HG03469 (cell line): Measurements from ENCODE around the gene RASA4B.
"Not testable (repeated sequence)": the region's sequence is repeated elsewhere in the genome, so short reads cannot be mapped to it uniquely, and the experiment has no call there.

Experiments used
- ATAC-seq: cut with Tn5 transposase; IDR thresholded peaks from one replicate; pipeline ENCODE4 v1.9.1; 2021; ENCODE audit warnings: mild to moderate bottlenecking, moderate library complexity, moderate number of reproducible peaks; ENCODE audit not compliant: unreplicated experiment

Gene RASA4B

GRCh38 chr7:102512642-102513221, 4.8 kb downstream of the RASA4B start:
- not testable (repeated sequence) for ATAC-seq

GRCh38 chr7:102511860-102512522, 5.6 kb downstream of the RASA4B start:
- peak; percentile 25 for ATAC-seq

DNA sequence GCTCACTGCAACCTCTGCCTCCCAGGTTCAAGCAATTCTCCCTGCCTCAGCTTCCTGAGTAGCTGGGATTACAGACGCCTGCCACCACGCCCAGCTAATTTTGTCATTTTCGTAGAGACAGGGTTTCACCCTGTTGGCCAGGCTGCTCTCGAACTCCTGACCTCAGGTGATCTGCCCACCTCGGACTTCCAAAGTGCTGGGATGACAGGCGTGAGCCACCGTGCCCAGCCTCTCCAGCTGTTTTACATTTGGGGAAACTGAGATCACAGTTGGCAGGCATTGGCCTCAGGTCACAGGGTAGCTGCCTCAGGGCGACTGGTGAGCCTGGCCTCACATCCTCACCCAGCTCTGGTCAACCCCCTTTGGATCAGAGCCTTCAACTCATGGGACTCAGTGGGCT, 7.0 kb downstream of the RASA4B start:
- not testable (repeated sequence) for ATAC-seq

- not testable (repeated sequence) for ATAC-seq
Observed at GRCh38 chr7:102507410-102508088, 10.0 kb downstream of the RASA4B start.

GRCh38 chr7:102505298-102506185, 12.0 kb downstream of the RASA4B start:
- ATAC-seq: not testable (repeated sequence)

DNA sequence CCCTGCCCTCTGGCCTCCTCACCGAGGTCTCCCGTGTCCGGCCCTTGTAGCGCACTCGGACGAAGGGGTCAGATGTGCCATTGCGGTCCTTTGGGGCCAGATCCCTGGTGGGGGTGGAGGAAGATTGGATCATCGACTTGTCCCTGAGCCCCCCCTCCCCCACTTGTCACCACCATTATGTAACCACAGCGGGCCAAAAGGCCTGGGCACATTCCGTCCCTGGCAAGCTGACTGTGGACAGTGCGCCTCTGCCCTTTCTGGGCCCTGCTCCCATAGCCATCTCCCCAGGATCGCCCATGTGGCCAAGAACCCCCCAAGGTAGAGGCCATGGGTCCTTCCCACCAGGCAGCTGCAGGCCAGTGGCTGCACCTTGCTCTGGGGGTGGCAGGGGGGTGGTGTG, 14.4 kb downstream of the RASA4B start:
- ATAC-seq: not testable (repeated sequence)

DNA sequence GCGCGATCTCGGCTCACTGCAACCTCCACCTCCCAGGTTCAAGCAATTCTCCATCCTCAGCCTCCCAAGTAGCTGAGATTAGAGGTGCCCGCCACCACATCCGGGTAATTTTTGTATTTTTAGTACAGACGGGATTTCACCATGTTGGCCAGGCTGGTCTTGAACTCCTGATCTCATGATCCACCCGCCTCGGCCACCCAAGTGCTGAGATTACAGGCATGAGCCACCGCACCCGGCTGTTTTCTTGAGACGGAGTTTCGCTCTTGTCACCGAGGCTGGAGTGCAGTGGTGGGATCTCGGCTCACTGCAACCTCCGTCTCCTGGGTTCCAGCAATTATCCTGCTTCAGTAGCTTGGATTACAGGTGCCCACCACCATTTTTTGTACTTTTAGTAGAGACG, 19.3 kb downstream of the RASA4B start:
- ATAC-seq: not testable (repeated sequence)

DNA sequence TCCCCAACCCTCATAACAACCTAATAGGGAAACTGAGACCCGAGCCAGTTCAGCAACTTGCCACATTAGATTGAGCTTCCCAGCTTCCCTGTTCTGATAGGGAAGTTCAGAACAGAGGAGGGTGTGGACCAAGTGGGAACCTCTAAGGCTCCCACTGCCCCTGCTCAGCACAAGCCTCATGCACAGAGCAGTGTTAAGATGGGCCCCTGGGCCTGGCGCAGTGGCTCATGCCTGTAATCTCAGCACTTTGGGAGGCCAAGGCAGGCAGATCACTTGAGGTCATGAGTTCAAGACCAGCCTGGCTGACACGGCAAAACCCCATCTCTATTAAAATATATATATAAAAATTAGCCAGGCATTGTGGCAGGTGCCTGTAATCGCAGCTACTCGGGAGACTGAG, 20.3 kb downstream of the RASA4B start:
- not testable (repeated sequence) for ATAC-seq

- not testable (repeated sequence) for ATAC-seq
Observed at GRCh38 chr7:102496861-102497260, 20.7 kb downstream of the RASA4B start.

- ATAC-seq: peak; percentile 69
Observed at GRCh38 chr7:102494473-102495149, 23.0 kb downstream of the RASA4B start.

DNA sequence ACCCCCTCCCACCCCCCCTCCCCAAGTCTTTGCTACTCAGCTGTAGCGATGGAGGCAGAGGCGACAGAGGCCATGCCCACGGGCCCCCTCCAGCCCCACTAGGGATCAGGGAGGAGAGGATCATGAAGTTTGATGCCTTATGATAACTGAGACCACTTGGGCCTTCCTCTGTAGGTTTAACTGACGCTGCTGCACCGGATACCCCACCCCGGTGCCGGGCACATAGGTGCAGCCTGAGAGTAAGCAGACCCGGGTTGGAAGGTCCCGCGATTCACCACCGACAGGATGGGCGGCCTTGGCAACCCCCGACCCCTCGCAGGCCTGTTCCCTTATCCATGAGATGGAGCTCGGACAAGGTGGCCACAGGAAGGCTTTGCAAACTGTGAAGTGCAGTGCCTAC, 23.6 kb downstream of the RASA4B start:
- not testable (repeated sequence) for ATAC-seq

GRCh38 chr7:102493220-102493935, 24.2 kb downstream of the RASA4B start:
- ATAC-seq: not testable (repeated sequence)

- peak; percentile 32 for ATAC-seq
Observed at GRCh38 chr7:102490529-102491075, 27.0 kb downstream of the RASA4B start.

DNA sequence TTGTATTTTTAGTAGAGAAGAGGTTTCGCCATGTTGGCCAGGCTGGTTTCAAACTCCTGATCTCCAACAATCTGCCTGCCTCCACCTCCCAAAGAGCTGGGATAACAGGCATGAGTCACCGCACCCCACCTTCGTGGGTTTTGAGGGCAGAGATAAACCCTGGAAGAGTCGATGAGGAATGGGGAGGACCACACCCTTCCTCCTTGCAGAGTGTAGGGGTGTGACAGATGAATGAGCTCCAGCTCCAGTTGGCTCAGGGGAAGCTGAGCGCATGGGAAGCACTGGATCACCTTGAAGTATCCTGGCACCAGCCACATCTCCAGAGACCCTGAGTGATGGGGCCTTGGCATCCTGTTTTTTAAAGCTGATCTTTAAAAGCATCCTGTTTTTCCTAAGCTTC, 33.3 kb downstream of the RASA4B start:
- ATAC-seq: not testable (repeated sequence)

DNA sequence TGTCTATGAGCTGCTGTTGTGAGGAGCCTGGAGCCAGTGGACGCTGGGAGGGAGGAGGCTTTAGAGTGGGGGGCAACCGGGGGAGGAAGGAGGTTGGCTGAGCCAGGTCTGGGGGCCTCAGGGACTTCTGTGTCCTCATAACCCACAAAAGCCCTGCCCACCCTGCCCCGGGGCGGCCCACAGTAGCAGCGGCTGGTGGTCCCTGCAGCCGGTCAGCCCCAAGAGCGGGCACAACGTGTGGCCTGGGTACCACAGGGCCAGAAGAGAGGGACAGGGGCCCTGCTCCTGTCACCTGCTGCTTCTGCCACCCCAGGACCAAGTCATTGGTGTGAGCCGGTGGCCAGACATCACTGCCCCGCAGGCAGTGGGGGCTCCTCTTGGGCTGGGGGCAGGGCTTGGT, 35.6 kb downstream of the RASA4B start:
- not testable (repeated sequence) for ATAC-seq

GRCh38 chr7:102479982-102480637, 37.5 kb downstream of the RASA4B start:
- not testable (repeated sequence) for ATAC-seq

DNA sequence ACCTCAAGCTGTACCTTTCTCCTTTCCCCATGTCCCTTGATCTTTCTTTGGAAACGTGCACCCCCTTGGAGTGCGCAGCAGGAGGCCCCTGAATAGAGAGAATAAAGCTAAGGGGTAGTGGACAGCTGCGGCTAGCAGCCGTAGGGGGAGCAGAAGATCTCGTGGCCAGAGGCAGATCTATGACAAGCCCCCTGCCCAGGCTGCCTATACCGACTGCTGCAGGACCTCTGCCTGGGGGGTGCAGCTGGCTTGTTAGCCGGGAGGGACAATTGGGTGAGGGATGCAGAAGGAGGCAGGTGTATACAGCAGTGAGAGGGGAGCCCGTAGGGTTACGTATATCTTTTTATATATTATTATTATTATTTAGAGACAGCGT, 38.4 kb downstream of the RASA4B start:
- ATAC-seq: peak; percentile 8

DNA sequence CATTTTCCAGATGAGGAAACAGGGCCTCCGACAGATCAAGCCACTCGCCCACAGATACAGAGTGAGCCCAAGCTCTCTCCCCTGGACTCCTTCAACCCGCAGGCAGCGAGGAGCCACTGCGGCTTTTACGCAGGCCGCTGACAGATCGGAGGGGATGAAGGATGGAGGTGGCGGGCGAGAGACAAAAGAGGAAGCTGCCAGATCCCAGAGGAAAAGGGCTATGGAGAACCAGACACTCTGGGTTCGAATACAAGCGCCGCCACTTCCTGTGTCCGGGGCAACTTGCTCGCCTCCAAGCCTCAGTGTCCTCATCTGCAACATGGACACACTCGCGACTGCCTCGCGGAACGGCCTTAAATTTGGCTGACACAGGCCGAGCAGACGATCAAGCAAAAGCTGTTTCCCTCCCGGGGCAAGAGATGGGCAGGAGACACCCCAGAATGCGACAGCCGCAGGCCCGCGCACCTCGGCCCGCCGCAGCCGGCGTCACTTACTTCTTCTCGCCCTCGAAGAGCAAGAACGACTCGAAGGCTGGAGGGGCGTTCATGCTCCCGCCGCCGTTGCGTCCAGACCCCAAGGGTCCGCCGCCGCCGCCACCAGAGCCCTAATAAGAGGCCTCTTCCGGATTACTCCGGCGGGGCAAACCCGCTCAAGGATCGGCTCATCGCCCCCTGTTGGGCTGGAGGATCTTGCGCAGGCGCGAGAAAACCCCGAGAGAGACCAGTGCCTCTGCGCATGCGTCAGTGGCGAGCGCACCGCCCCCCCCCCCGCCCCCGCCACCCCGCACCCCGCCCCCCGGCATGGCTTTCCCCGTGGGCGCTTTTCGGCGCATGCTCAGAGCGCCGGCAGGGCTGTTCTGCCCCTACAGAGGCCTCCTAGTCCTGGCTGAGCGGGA, 39.0 kb downstream of the RASA4B start, which contains the start of gene POLR2J:
Gene POLR2J, minus strand, starts transcription at position 609 of the 895 bp plus-strand sequence. Its CDS starts 62 bp downstream, at position 547.
- ATAC-seq: peak; percentile 57
